GM19193 (cell line): ENCODE measurements around the gene GPR37.

Experiments
- POLR2A ChIP-seq: IDR thresholded peaks from 4 replicates; pipeline ENCODE4 v1.6.1; 2011; ENCODE audit not compliant: insufficient read depth, insufficient read length; ENCODE audit errors: extremely low read depth

Gene GPR37, protein sequence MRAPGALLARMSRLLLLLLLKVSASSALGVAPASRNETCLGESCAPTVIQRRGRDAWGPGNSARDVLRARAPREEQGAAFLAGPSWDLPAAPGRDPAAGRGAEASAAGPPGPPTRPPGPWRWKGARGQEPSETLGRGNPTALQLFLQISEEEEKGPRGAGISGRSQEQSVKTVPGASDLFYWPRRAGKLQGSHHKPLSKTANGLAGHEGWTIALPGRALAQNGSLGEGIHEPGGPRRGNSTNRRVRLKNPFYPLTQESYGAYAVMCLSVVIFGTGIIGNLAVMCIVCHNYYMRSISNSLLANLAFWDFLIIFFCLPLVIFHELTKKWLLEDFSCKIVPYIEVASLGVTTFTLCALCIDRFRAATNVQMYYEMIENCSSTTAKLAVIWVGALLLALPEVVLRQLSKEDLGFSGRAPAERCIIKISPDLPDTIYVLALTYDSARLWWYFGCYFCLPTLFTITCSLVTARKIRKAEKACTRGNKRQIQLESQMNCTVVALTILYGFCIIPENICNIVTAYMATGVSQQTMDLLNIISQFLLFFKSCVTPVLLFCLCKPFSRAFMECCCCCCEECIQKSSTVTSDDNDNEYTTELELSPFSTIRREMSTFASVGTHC

DNA sequence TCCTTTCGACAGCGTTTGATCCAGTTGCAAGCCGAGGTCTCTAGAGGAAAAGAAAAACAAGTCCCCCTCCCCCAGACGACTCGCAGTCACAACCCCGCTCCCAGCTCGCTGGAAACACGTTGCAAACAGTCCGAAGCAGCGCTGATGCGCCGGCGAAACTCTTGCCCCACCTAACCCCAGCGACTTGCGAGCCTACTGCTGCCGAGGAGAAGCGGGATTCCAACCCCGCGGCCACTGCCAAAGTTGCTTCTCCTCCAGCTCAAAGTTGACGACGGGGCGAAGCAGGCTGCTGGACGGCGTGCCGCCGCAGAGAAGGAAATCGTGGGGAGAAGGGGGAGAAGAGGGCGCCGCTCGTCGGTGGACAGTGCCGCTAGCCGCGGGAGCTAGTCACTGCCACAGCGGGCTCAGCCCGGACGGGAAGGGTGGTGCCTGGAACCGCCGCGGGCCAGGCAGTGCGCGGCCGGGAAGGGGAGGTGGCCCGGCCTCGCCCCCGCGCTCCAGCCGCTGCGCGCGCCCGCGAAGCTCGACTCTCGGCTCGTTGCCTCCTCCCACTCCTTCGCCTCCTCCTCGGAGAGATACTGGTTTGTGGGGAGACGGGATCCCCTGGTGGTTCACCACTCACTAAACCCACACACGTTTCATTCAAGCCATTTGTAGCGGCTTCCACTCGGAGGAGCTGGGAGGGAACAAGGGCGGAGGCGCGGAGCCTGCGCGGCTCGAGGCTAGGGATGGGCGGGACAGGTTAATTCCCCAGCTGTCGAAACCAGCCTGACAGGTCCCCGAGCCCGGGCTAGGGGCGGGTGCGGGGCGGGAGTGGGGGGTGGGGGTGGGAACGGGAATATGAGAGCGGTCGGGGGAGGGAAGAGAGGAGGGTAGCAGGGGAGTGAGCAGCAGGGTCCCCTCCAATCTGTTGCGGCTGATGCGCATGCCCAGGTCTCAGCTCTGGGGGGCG lies at the start of gene GPR37:
GPR37 (minus strand) TSS at position 392 of the 952 bp plus-strand sequence. CDS start 816 bp downstream, outside the sequence.
- no peak for TF ChIP-seq POLR2A

DNA sequence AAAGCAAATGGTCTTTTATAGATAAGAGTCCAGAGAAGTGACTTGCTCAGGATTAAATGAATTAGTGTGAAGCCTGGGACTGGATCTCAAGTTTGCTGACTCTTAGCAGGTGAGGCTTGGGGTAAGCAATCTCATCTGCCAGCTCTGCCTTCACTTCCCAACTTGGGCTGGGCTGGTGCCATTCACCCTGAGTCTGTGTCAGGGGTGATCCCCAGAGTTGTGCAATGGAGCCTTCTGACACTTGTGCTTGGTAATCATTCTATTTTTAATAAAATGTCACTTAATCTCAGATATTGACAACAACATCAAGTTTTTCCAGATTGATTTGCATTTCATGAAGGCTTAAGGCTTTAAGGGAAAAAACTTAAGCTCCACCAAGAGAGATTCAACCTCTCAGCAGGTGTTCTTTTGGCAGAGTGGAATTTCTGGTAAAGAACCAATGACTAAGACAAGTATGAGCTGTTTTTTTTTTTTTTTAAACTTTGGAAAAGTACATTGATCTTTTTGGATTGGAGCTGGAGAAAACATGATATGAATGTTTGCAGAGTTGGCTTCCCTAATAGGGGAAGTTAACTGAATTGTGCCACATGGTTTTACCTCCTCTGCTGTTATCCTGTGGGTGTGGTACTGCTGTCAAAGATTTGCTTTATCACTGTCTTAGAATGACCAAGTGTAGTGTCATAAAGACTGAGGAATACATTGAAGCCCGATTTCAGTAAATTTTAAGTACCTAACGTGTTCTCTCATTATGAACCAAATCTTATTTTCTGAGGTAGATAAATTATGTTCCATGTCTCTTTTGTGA lies 48.6 kb upstream of the GPR37 start:
- TF ChIP-seq POLR2A, result no peak

DNA sequence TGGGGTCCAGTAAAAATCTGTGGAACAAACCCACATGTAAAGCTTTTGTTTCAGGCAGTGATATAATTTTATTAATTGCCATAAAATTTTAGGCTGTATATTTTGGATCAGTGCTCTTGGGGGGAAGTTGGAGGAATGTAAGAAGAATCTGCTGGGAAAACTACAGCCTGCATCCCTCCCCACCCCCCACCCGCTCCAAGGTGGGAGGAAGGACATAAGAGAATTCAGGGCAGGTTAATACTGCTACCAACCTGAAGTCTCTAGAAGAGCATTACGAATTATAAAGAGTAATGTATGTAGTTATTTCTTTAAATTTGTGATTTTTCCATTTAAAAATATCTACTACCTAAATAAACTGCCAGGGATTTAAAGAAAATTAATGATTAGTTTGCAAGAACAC lies 47.2 kb upstream of the GPR37 start:
- TF ChIP-seq POLR2A, result no peak

DNA sequence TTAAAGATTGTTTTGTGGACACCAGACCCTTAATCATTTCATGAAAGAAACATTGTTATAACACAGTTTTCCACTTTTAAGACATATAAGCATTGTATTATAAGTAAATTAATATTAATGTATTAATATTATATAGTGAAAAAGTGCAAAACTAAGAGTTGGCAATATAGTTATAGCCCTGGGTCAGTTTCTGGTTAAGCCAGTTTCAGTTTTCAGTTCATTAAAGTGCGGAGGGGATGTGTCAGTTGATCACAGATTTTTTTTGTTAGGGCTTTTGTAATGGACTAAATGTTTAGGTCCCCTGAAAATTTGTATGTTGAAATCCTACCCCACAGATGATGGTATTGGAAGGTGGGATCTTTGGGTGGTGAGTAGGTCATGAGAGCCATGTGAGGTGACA lies 45.7 kb upstream of the GPR37 start:
- no peak for TF ChIP-seq POLR2A

DNA sequence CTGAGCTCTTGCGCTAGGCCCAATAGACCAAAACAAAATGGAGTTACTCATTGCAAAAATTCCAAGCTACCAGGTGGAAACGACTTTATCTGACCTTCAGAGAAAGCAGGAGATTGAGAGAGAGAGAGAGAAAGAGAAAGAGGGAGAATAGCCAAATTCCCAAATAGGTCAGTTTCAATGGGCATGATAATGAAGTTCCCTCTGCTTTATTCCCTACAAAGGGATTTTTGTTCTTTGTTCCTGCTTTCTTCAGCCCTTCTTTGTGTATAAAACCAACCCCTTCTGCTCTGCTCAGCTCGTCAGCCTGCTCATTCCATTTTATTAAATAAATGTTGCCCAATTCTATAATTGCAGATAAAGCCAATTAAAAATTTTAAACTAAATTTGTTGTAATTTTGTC lies 45.0 kb upstream of the GPR37 start:
- TF ChIP-seq POLR2A, result no peak

DNA sequence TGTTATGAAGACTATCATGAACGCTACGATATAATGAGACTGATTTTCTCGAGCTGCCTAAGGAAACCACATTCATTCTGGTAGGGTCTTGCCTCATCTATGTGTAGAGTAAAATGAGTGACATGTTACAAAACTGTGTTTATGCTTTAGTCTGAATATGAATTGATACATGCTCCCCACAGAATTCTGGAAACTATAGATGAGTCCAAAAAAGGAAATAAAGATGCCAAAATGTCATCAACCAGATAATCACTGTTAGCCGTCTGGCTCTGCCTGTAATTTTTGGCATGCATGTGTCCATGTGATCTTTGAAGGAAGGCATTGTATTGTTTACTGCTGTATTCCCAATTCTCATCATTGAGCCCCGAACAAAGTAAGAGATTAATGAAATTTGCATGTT lies 42.6 kb upstream of the GPR37 start:
- no peak for TF ChIP-seq POLR2A

DNA sequence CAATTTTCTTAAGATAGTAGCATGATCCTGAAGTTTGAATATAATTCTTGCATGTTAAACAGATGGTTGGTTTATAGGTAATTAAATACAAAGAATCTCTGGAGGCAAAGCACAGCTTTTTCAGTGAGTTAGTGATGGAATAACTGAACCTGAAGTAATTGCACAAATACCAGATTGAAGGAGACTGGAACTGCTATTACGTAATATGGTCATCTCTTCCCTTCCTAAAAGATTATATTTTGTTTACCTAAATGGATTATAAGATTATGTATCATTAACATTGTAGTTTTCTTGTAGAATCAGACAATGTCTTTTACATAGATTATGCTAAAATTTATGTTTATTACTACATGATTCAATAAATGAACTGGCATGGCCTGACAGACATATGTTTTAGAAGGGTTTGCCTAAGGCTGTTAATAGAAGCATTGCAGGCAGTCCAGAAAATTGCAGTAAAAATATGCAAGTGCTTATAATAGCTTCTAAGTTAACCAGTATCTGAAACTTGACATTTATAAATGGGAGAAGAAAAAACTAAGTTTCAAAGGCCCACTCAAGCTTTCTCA lies 35.8 kb upstream of the GPR37 start:
- TF ChIP-seq POLR2A, result no peak

DNA sequence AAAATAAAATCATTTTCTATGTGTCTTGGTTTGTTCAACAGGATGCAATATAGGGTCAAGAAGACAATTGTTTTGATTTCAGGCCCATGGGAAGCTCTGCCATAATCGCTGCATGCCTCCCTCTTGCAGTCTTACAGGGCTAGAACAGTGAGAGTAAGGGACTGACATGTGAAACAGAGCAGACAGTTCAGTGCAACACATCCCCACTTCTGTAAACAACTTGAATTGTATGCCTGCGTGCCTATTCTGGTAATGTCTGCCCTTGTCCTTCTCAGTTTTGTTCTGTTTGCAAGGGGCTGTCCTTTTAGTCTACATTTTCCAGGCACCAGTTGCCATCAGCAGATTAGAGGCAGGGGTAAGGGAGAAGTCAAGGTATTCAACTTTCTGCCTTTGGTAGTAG lies 34.8 kb upstream of the GPR37 start:
- TF ChIP-seq POLR2A, result no peak

DNA sequence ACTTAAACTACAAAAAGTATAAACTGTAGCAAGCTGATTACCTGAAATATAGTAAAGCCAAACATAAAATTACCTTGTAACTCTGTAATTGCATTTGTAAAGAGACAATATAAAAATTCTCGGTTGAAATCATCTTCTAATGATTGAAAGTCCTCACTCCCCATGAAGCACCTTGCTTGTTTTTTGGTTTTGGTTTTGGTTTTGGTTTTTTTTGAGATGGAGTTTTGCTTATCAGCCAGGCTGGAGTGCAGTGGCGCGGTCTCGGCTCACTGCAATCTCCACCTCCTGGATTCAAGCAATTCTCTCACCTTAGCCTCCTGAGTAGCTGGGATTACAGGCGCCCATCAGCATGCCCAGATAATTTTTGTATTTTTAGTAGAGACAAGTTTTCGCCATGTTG lies 33.9 kb upstream of the GPR37 start:
- no peak for TF ChIP-seq POLR2A

DNA sequence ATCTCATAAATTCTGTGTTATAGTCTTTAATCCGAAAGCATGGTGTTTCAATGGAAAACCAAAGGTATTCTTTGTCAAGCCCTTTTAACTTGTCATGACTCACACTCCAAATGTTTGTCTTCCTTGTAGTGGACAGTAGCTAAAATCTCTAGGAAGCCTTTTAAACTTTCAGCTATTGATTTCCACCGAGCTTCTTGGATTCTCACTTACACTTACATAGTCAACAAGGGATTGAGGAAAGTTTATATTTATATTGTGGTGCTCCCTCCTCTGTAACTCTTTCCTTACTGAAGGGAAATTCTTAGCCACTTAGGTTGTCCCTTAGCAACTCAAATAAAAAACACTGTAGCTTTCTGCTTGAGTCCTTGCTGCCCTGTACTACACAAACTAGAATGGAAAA lies 31.2 kb upstream of the GPR37 start:
- no peak for TF ChIP-seq POLR2A

DNA sequence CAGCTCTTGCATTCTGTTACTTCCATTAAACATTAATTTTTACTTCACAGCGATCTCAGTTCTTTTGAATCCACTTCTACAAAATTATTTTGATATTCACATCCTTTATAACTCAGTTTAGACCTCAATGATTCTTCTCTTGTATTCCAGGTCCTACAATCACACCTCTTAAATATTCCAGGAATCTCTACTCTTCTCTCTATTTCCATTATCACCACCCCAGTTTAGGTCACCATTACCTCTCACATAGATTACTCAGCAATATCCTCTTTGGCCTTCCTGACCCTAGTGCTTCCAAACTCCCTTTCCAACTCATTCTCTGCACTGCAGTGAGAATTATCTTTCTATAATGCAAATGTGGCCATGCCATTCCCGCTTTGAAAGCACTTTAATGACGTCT lies 27.1 kb upstream of the GPR37 start:
- no peak for TF ChIP-seq POLR2A

DNA sequence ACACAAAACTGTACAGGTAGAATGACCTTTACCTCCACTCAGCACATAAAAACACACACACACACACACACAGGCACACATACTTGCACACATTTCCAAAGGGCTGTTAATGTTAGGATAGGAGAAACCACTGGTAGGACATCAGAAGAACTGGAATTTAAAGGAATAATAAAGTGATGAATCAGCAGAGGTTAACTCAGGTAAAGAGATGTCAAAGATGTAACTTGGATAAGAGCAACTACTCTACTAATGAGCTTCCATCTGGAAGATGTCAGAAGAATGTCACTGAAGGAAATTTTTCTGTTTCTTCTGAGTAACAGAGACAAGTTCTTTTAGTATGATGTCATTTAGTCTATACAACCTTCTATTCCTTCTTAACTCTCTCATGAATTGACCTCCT lies 26.4 kb upstream of the GPR37 start:
- TF ChIP-seq POLR2A, result no peak

DNA sequence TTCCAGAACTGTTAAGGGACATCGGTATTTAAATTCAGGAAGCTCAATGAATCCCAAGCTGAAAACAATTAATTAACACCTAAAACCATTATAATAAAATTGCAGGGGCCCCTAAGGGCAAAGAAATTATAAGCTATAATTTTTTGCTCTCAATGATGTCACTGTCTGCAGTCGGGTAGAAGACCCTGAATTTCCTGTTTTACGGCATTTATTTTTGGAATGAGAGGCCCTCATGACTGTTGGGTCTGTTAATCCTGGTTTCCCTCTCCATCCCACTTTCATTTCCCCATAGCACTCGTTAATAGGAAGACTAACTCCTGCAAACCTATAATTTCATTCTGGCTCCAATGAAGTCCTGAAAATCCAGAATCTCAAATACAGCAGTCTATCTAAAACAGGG lies 25.8 kb upstream of the GPR37 start:
- no peak for TF ChIP-seq POLR2A

DNA sequence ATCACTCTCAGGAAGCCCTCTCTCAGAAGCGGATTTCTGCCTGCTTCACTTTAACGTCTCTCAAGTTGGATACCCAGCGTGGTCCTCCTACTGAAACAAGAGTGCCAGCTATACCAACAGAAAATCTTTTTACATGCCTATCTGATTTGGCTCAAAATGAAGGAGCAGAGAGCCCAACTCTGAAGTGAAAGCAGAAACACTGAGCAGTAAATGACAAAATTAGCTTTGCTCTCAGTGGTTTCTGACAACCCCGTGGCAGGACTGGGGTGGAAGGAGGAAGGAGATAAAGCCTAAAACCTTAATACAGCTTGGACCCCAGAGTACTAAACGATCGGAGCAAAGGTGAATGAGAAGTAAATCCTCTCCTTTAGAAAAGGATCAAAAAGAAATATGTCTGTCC lies 25.1 kb upstream of the GPR37 start:
- TF ChIP-seq POLR2A, result no peak
